ENCODE measurements around the gene GDF3.
"Not testable (repeated sequence)": the region's sequence is repeated elsewhere in the genome, so short reads cannot be mapped to it uniquely, and the experiment has no call there.

GDF3 gene

GRCh38 chr12:7668171-7668570 is 27.4 kb downstream of the GDF3 start:
- DNase-seq (ENCODE audit: low spot score) (no peak), FAIRE-seq (no peak)

DNA sequence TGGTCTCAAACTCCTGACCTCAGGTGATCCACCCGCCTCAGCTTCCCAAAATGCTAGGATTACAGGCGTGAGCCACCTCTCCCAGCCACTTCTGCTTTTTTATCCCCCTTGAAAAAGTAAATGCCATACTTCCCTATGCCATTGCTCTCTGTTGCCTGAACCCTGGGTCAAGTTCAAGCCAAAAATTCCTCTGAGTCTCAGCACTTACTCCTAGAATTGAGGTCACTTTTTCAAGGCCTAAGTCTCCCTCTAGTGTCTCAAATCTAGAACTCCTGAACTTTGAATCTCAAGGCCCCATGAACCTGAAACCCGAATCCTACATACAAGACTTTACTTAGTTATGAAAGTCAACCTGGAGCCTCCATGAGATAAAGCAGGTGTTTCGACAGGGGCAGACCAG is 28.4 kb downstream of the GDF3 start:
- DNase-seq (ENCODE audit: low spot score) (no peak), FAIRE-seq (no peak)

- no peak for DNase-seq (ENCODE audit: low spot score)
- no peak for FAIRE-seq
Measured at GRCh38 chr12:7666595-7666994, 29.0 kb downstream of the GDF3 start.

- DNase-seq (ENCODE audit: low spot score) (no peak), FAIRE-seq (no peak)
Measured at GRCh38 chr12:7661741-7662140, 33.8 kb downstream of the GDF3 start.

GRCh38 chr12:7656121-7656520 is 39.5 kb downstream of the GDF3 start:
- DNase-seq (ENCODE audit: low spot score) (no peak), FAIRE-seq (no peak)

- no peak for DNase-seq (ENCODE audit: low spot score)
Measured at GRCh38 chr12:7650091-7650490, 45.5 kb downstream of the GDF3 start.

GRCh38 chr12:7647071-7647470 is 48.5 kb downstream of the GDF3 start:
- DNase-seq (ENCODE audit: low spot score) (no peak), FAIRE-seq (no peak)

More at GRCh38 chr12:7650091-7650490, 45.5 kb downstream of the GDF3 start:
- no peak for FAIRE-seq

- FAIRE-seq = no peak
- no peak for DNase-seq (ENCODE audit: low spot score)
Measured at GRCh38 chr12:7646178-7646475, 49.4 kb downstream of the GDF3 start.

- FAIRE-seq = peak; percentile 38
- peak; percentile 25 for DNase-seq (ENCODE audit: low spot score)
Measured at GRCh38 chr12:7645395-7646177, 50.0 kb downstream of the GDF3 start.

- DNase-seq (ENCODE audit: low spot score) (no peak), FAIRE-seq (no peak)
Measured at GRCh38 chr12:7642876-7643309, 52.7 kb downstream of the GDF3 start.

GRCh38 chr12:7642287-7642686 is 53.3 kb downstream of the GDF3 start:
- DNase-seq (ENCODE audit: low spot score) (no peak), FAIRE-seq (no peak)

GRCh38 chr12:7640123-7640995 is 55.2 kb downstream of the GDF3 start:
- FAIRE-seq; DNase-seq (ENCODE audit: low spot score): not testable (repeated sequence)
